ENCODE data around the gene RAB13.
A peak's percentile ranks its signal among the peaks of the same experiment; 100 is the strongest.

The RAB13 gene

DNA sequence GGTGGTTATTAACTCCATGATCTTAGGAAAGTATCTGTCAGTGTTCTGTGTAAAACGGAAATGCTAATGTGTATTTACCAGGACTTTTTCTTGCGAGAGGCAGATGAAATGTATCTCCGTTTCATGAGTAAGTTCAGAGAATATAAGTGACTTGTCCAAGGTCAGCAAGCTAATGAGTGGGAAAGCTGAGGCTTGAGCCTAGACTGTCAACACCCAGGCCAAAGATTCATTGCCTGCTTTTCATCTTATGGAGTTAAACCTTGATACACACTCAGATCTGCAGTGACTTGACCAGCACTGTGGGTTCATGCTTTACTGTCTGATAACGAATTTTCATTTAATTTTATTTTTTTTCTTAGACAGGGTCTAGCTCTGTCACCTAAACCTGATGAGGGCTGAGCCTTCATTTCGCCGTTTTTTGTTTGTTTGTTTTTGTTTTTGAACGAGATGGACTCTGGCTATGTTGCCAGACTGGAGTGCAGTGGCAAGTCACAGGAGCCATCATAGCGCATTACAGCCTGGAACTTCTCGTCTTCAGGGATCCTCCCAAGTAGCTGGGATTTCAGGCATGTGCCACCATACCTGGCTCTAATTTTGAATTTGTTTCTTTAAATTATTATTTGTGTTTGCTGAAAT is 7.7 kb downstream of the RAB13 start:
- Histone ChIP-seq H3K4me1 (peaks cover 36% of the 10 kb centered on the region), H3K4me3 (peak overlapping the region; percentile 92), H3K27me3 (no peaks in the 10 kb centered on the region), H3K9me3 (no peaks in the 10 kb centered on the region), H4K20me1 (peaks cover 15% of the 10 kb centered on the region; the same call in 1 of the 2 replicates), H3K36me3 (peaks cover 28% of the 10 kb centered on the region), H3K4me2 (peak overlapping the region; percentile 97), H3K27ac (peak overlapping the region; percentile 91), H3K9ac (peak overlapping the region; percentile 94)
- no peak for TF ChIP-seq Cebpa-rat (IDR thresholded peaks at IDR 0.05)

DNA sequence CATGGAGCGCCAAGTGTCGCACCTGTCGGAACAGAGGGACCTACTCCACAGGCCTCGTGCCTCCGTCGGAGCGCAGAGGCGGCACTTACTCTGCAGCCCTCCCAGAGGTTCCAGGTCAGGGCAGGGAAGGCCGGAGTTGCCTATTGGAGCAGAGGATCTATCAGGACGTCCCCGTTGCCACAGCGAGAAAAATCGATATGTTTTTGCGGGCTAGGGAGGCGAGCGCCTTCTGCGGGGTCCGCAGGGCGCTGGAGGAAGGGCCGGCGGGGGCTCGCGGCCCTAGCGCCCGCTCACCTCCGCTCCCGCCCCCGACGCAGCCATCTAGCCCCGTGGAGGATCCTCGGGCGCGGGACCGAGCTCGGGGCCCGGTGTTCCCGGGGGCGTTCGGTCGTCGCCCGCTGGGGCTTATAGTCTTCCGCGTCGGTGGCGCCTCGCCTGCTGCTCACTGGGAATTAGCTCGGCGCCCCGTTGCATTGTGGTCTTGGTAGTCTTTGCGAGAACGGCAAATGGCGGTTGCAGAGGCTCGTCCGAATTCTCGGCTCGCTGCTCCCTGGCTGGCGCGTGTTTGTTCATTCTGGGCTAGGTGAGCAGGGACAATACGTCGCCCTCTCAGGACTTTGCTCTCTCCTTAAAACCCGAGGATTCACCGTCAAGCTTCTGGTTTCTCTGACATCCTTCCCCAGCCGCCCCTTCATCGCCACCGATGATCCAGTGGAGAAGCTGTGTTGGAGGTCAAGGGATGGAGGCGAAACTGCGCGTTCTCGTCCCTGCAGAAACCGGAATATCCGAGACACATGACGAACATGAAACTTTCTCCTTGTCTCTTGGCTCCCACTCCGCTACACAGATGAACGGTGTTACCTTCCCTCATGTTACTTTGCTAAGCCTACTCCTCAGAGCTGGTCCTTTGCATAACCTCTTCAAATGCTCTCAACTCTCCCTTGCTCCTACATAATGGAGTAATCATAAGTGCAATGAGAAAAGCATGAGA is 8.6 kb downstream of the RAB13 start, which contains the start of gene JTB:
Gene JTB, minus strand, starts transcription at position 425 of the 991 bp plus-strand sequence. Its CDS starts 422 bp downstream, at position 3.
- no peaks in the 10 kb centered on the region for H3K9me3 ChIP-seq
- H4K20me1 ChIP-seq, result peaks cover 15% of the 10 kb centered on the region; the same call in 1 of the 2 replicates
- peak within 1 kb of the TSS; percentile 91 for H3K27ac ChIP-seq
- TF ChIP-seq Cebpa-rat (IDR thresholded peaks at IDR 0.05), result no peak
- peaks cover 36% of the 10 kb centered on the region for H3K36me3 ChIP-seq
- H3K4me1 ChIP-seq, result peaks cover 43% of the 10 kb centered on the region
- H3K4me2 ChIP-seq, result peak within 1 kb of the TSS; percentile 97
- H3K4me3 ChIP-seq, result peak within 1 kb of the TSS; percentile 92
- no peaks in the 10 kb centered on the region for H3K27me3 ChIP-seq
- peak within 1 kb of the TSS; percentile 94 for H3K9ac ChIP-seq

DNA sequence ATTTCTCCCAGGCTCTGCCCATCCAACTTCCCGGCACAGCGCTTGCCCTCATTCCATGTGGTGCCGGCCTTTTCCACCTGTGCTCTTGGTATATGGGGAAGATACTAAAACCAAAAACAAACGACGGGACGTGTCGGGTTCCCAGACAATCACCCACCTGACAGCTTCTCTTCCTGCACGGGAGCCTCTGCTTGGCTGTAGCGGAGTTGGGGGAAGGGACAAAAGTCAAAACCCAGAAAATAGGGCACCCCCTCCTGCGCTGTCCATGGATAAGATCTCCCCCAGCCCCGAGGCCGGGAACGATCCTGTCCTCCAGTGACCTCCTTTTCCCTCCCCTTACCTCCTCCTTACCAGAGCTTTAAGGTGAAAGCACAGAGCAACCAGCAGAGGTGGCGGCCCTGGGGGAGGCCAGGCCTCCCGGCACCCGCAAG is 9.3 kb downstream of the RAB13 start:
- Histone ChIP-seq H3K4me1 (peaks cover 50% of the 10 kb centered on the region), H3K27ac (peak overlapping the region; percentile 91), H3K9ac (peak overlapping the region; percentile 94), H3K27me3 (no peaks in the 10 kb centered on the region), H3K9me3 (no peaks in the 10 kb centered on the region), H3K4me2 (peak overlapping the region; percentile 97), H4K20me1 (peaks cover 15% of the 10 kb centered on the region; the same call in 1 of the 2 replicates), H3K36me3 (peaks cover 43% of the 10 kb centered on the region), H3K4me3 (peak overlapping the region; percentile 92)
- TF ChIP-seq Cebpa-rat (IDR thresholded peaks at IDR 0.05), result no peak

DNA sequence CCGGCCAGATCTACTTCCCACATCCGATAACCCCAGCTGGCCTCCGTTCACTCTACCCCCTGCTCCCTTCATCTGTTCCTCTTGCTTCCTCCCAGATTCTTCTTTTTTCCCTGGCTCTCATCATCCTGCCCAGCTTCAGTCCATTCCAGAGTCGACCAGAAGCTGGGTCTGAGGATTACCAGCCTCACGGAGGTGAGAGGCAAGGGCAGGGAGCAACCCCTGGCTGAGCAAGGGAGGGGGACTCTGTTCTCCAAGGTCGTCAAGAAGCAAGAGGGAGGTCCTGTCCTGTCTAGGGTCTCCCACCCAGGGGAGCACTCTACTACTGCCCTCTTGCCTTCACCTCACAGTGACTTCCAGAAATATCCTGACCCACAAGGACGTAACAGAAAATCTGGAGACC is 12.6 kb downstream of the RAB13 start:
- Histone ChIP-seq H4K20me1 (peaks cover 15% of the 10 kb centered on the region; the same call in 1 of the 2 replicates), H3K9ac (no peak overlapping the region), H3K4me3 (no peak overlapping the region), H3K4me2 (no peak overlapping the region), H3K27me3 (no peaks in the 10 kb centered on the region), H3K4me1 (peaks cover 75% of the 10 kb centered on the region), H3K9me3 (no peaks in the 10 kb centered on the region), H3K36me3 (peaks cover 48% of the 10 kb centered on the region), H3K27ac (no peak overlapping the region)
- TF ChIP-seq Cebpa-rat (IDR thresholded peaks at IDR 0.05), result no peak

DNA sequence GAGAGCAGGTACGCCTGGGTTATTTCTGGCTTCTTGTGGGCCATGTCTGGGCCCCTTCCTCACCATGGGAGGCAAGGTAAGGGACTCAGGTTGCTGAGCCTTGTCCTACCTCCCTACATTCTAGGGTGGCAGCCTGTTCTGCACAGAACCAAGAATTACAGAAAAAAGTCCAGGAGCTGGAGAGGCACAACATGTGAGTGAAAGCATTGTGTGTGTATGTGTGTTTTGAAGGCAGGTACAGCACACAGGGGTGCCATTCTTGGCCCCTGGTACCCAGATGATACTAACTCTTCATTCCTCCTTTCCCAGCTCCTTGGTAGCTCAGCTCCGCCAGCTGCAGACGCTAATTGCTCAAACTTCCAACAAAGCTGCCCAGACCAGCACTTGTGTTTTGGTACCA is 13.1 kb downstream of the RAB13 start:
- Histone ChIP-seq H3K4me1 (peaks cover 70% of the 10 kb centered on the region), H4K20me1 (peaks cover 15% of the 10 kb centered on the region; the same call in 1 of the 2 replicates)
- no peak for TF ChIP-seq Cebpa-rat (IDR thresholded peaks at IDR 0.05)

DNA sequence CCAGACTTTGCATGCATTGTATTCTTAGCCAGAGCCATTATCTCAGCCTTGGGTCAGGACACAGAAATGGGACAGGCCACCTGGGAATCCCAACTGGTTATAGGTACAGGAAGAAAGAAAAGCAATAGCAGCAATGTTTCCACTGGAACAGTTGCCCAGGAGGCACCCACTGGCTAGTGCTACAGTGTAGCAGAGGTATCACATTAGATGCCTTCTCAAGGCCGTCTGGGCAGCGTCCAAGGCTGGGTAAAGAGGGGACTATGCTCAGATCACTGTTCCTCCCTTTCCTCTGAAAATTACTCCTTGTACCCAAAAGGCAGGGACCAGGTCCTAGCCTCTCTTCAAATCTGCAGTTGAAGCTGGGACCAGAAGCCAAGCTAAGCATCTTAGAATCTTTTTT is 15.8 kb downstream of the RAB13 start:
- Histone ChIP-seq H3K27me3 (no peaks in the 10 kb centered on the region), H3K9ac (no peak overlapping the region), H3K27ac (no peak overlapping the region), H4K20me1 (peaks cover under 1% of the 10 kb centered on the region; the same call in 1 of the 2 replicates), H3K9me3 (no peaks in the 10 kb centered on the region), H3K4me2 (peak overlapping the region; percentile 53), H3K4me1 (peaks cover 67% of the 10 kb centered on the region), H3K36me3 (peaks cover 39% of the 10 kb centered on the region), H3K4me3 (no peak overlapping the region)
- no peak for TF ChIP-seq Cebpa-rat (IDR thresholded peaks at IDR 0.05)

More for the DNA sequence above, 13.1 kb downstream of the RAB13 start:
- Histone ChIP-seq H3K27ac (no peak overlapping the region), H3K9ac (no peak overlapping the region), H3K4me2 (no peak overlapping the region), H3K4me3 (no peak overlapping the region), H3K27me3 (no peaks in the 10 kb centered on the region), H3K9me3 (no peaks in the 10 kb centered on the region), H3K36me3 (peaks cover 48% of the 10 kb centered on the region)

DNA sequence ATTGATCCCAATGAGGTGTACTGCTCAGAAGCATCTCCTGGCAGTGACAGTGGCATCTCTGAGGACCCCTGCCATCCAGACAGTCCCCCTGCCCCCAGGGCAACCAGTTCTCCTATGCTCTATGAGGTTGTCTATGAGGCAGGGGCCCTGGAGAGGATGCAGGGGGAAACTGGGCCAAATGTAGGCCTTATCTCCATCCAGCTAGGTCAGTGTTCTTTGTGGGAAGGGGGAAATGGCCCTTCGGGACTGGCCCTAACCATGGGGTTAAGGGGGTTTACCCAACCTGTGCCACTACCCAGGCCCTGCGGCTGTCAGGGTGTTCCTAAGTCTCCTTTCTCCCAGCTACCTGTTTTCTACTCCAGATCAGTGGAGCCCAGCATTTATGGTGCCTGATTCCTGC is 17.2 kb downstream of the RAB13 start:
- Histone ChIP-seq H3K4me3 (peak overlapping the region; percentile 71), H3K4me2 (peak overlapping the region; percentile 91), H4K20me1 (no peaks in the 10 kb centered on the region), H3K9ac (peak overlapping the region; percentile 83), H3K27ac (peak overlapping the region; percentile 85), H3K9me3 (no peaks in the 10 kb centered on the region), H3K4me1 (peaks cover 70% of the 10 kb centered on the region), H3K27me3 (no peaks in the 10 kb centered on the region), H3K36me3 (peaks cover 26% of the 10 kb centered on the region)
- TF ChIP-seq Cebpa-rat (IDR thresholded peaks at IDR 0.05), result no peak

DNA sequence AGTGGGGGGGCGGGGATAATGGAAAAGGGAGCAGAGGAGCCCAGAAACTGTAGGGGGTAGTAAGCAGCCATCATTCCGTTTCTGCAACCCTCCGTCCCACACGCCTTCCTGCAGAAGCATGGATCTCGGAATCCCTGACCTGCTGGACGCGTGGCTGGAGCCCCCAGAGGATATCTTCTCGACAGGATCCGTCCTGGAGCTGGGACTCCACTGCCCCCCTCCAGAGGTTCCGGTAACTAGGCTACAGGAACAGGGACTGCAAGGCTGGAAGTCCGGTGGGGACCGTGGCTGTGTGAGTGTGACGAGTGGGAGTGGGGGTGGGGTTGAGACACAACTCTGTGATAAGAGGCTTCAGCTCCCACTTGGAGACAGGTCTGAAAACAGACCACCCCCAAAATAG is 17.7 kb downstream of the RAB13 start:
- no peak for TF ChIP-seq Cebpa-rat (IDR thresholded peaks at IDR 0.05)
- Histone ChIP-seq H3K27ac (peak overlapping the region; percentile 85), H3K4me1 (peaks cover 72% of the 10 kb centered on the region)

DNA sequence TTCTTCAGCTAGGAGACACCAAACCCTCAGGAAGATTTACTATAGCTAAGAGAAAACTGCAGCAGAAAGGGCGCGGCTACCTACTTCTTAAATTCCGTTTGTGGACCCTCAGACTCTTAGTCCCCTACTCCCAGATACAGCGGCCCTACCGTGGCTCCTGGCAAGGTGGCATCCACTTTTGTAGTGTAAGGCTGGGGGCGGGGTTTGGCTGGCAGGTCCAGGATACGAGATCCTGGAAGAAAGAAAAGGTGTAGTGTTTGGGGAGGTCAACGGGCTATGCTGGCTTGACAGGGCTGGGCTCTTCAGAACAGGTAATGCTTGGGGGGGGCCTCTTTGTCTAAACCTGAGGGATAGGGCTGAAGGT is 18.2 kb downstream of the RAB13 start:
- no peaks in the 10 kb centered on the region for H3K27me3 ChIP-seq

More for the DNA sequence above, 17.7 kb downstream of the RAB13 start:
- H4K20me1 ChIP-seq, result no peaks in the 10 kb centered on the region
- peak overlapping the region; percentile 71 for H3K4me3 ChIP-seq
- H3K36me3 ChIP-seq, result peaks cover 20% of the 10 kb centered on the region
- H3K9me3 ChIP-seq, result no peaks in the 10 kb centered on the region
- peak overlapping the region; percentile 91 for H3K4me2 ChIP-seq
- H3K9ac ChIP-seq, result peak overlapping the region; percentile 83
- H3K27me3 ChIP-seq, result no peaks in the 10 kb centered on the region

More for the DNA sequence above, 18.2 kb downstream of the RAB13 start:
- TF ChIP-seq Cebpa-rat (IDR thresholded peaks at IDR 0.05), result no peak
- Histone ChIP-seq H3K36me3 (peaks cover 16% of the 10 kb centered on the region), H3K9ac (peak overlapping the region; percentile 83), H3K4me3 (peak overlapping the region; percentile 71), H3K27ac (peak overlapping the region; percentile 85), H3K9me3 (no peaks in the 10 kb centered on the region), H3K4me1 (peaks cover 69% of the 10 kb centered on the region), H3K4me2 (peak overlapping the region; percentile 91), H4K20me1 (no peaks in the 10 kb centered on the region)

Data from BLaER1 (cell line).